K562 (cell line): ENCODE measurements around the gene KRT76. TPM values are rescaled to one million over a fixed set of nuclear protein-coding genes. Genes with fewer than 3 reads are reported as not detected.

Experiments used
- ATAC-seq: fragments of 200-7000 bp; cut with Tn5 transposase; 3 replicates; pipeline ENCODE4 v1.9.1; 2020; ENCODE audit warnings: moderate library complexity
- BruUV-seq: library from RNA; stranded (reverse); fragments of 400-500 nt; replicated peaks from 2 replicates; lab custom pipeline; 2021; lab: Mats Ljungman, UMichigan
- CTCF ChIA-PET: fragments of 300-600 bp; formaldehyde crosslinking; extraction: SDS; loops from one replicate; lab custom pipeline; 2021; ENCODE audit warnings: low intra/inter-chr PET ratio; lab: Yijun Ruan, JAX
- POLR2A ChIA-PET: fragments of 300-600, 350-650 bp; sonication (Branson Sonifier 250); formaldehyde crosslinking; extraction: SDS; loops from one replicate; lab custom pipeline; 2021; ENCODE audit warnings: antibody characterized with exemption, inconsistent platforms; lab: Yijun Ruan, JAX
- DNase-seq, 4 experiments: peaks; one replicate each; pipeline versions ENCODE4 v3.0.0 to v3.0.0-alpha.2; 2011 to 2018; ENCODE audit warnings: low spot score in 3 of 4, mixed read lengths in 3 of 4; ENCODE audit errors: extremely low read depth in 1 of 4
- FAIRE-seq: peaks from 2 replicates; lab custom pipeline; 2011; peaks lifted over from hg19 to GRCh38; lab: Jason Lieb, UNC
- H2AFZ ChIP-seq: 2 replicates; pipeline ENCODE4 v1.6.0; 2011; ENCODE audit warnings: low read depth, low read length, control low read depth, inconsistent platforms
- H3K27ac ChIP-seq: fragments of 200-600 bp; 3 replicates; pipeline ENCODE4 v1.8.0; 2011; ENCODE audit warnings: low read depth, mild to moderate bottlenecking, control low read depth, inconsistent platforms, low read length, moderate library complexity, mixed read lengths; ENCODE audit errors: extremely low read depth
- H3K27me3 ChIP-seq, 2 experiments: fragments of 300-600 bp in 1 of 2; 2 replicates in 1 of 2; 3 replicates in 1 of 2; pipeline versions ENCODE4 v1.6.0 to v1.8.0; 2011; ENCODE audit warnings: inconsistent platforms in 2 of 2, low read length in 2 of 2, mild to moderate bottlenecking in 1 of 2, mixed read lengths in 1 of 2, moderate library complexity in 1 of 2; ENCODE audit not compliant: control insufficient read depth in 2 of 2, insufficient read depth in 2 of 2
- H3K36me3 ChIP-seq: fragments of 300-600 bp; 3 replicates; pipeline ENCODE4 v1.8.0; 2011; ENCODE audit warnings: mild to moderate bottlenecking, low read length, inconsistent platforms; ENCODE audit not compliant: control insufficient read depth, insufficient read depth
- H3K4me1 ChIP-seq, 2 experiments: fragments of 200-600 bp in 1 of 2; replicated peaks in 1 of 2; 2 replicates in 1 of 2; 3 replicates in 1 of 2; pipeline versions ENCODE4 v1.5.1 to v1.8.0; 2011; ENCODE audit warnings: inconsistent platforms in 2 of 2, low read length in 2 of 2, mild to moderate bottlenecking in 1 of 2, mixed read lengths in 1 of 2, moderate library complexity in 1 of 2; ENCODE audit not compliant: control insufficient read depth in 2 of 2, insufficient read depth in 2 of 2
- H3K4me2 ChIP-seq: 2 replicates; pipeline ENCODE4 v1.6.1; 2011; ENCODE audit warnings: low read length, control low read depth, inconsistent platforms, mixed read lengths; ENCODE audit not compliant: insufficient read depth
- H3K4me3 ChIP-seq: fragments of 200-600 bp; sonication (generic), shearing (Covaris generic); 2 replicates; pipeline ENCODE4 v1.5.1; 2016; ENCODE audit warnings: control low read depth, inconsistent platforms
- H3K79me2 ChIP-seq: fragments of 200-600 bp; 3 replicates; pipeline ENCODE4 v1.8.0; 2011; ENCODE audit warnings: low read length, inconsistent platforms; ENCODE audit not compliant: control insufficient read depth, insufficient read depth
- H3K9ac ChIP-seq, 2 experiments: 2 replicates each; pipeline versions ENCODE4 v1.6.0 to v1.6.1; 2011; ENCODE audit warnings: low read depth in 2 of 2, low read length in 2 of 2, control low read depth in 1 of 2, inconsistent platforms in 1 of 2, mild to moderate bottlenecking in 1 of 2, mixed read lengths in 1 of 2; ENCODE audit not compliant: insufficient read depth in 1 of 2
- H3K9me1 ChIP-seq: one replicate; pipeline ENCODE4 v1.6.0; 2011; ENCODE audit warnings: inconsistent platforms, mild to moderate bottlenecking, low read length, moderate library complexity; ENCODE audit not compliant: control insufficient read depth, insufficient read depth
- H3K9me3 ChIP-seq: replicated peaks from 2 replicates; pipeline ENCODE4 v1.5.1; 2011; ENCODE audit warnings: low read depth, low read length, inconsistent platforms; ENCODE audit not compliant: control insufficient read depth, insufficient read depth
- H4K20me1 ChIP-seq: replicated peaks from 2 replicates; pipeline ENCODE4 v1.6.1; 2011; ENCODE audit warnings: low read length, inconsistent platforms, mixed read lengths; ENCODE audit not compliant: control insufficient read depth, insufficient read depth
- ARHGAP35 ChIP-seq: fragments of 450-650 bp; IDR thresholded peaks from 2 replicates; pipeline ENCODE4 v1.6.1; 2018; ENCODE audit not compliant: partially characterized antibody
- EP400 ChIP-seq: fragments of 450-650 bp; IDR thresholded peaks from 2 replicates; pipeline ENCODE4 v1.6.1; 2017; ENCODE audit warnings: antibody characterized with exemption, mild to moderate bottlenecking, moderate library complexity
- JUN ChIP-seq, 2 experiments: sonication (generic) in 1 of 2; formaldehyde crosslinking in 1 of 2; IDR thresholded peaks; 2 replicates each; pipeline versions ENCODE4 v1.6.1 to v1.8.0; 2012 to 2022; ENCODE audit warnings: borderline replicate concordance in 2 of 2, mild to moderate bottlenecking in 2 of 2, improper control_type of control experiment in 1 of 2, low read depth in 1 of 2, low read length in 1 of 2, missing genetic modification reagents in 1 of 2
- MBD2 ChIP-seq: sonication (generic); IDR thresholded peaks from 2 replicates; pipeline ENCODE4 v1.6.1; 2016; ENCODE audit warnings: low read depth, borderline replicate concordance
- SIX5 ChIP-seq, 2 experiments: IDR thresholded peaks; 2 replicates each; pipeline ENCODE4 v1.6.1; 2011; ENCODE audit warnings: low read length in 2 of 2, borderline replicate concordance in 1 of 2, low read depth in 1 of 2, mild to moderate bottlenecking in 1 of 2, moderate library complexity in 1 of 2; ENCODE audit not compliant: insufficient read depth in 1 of 2
- SMAD2 ChIP-seq: fragments of 150-350 bp; IDR thresholded peaks from 2 replicates; pipeline ENCODE4 v1.6.1; 2014; ENCODE audit warnings: low read depth, mild to moderate bottlenecking, low read length
- ZNF253 ChIP-seq: fragments of 250-450 bp; sonication (Bioruptor Pico); conservative IDR thresholded peaks from 2 replicates; pipeline ENCODE4 v1.6.1; 2021; ENCODE audit warnings: mild to moderate bottlenecking
- WGBS: fragments of 100-300 bp; shearing (Covaris generic); methylation state at CpG from one replicate; pipeline ENCODE4 v1.1.6; 2016; ENCODE audit warnings: low coverage, mixed read lengths; ENCODE audit not compliant: insufficient coverage; ENCODE audit errors: missing lambda C conversion rate; 5-methylcytosine and 5-hydroxymethylcytosine counted together
- in situ Hi-C: fragments of 300-500 bp; cut with MboI; formaldehyde crosslinking; loops from 4 replicates; pipeline ENCODE4 v1.15.0; 2018; ENCODE audit warnings: inconsistent platforms, mixed read lengths
- intact Hi-C: fragments of 100-400 bp; cut with micrococcal nuclease; formaldehyde crosslinking; loops from 2 replicates; pipeline ENCODE4 v1.14.2; 2022
- polyA plus RNA-seq, 8 experiments: library from polyadenylated mRNA; depleted of rRNA in 4 of 8; stranded (reverse) in 5 of 8; unstranded in 3 of 8; fragments of >200 nt; fragmentation: Nextera tagmentation in 2 of 8; fragmentation: Illumina TruSeq in 1 of 8; extraction: Ambion mirVana in 2 of 8; extraction: Trizol in 1 of 8; gene quantifications; 2 replicates each; pipeline versions ENCODE4 v1.2.1 to v1.2.3, GENCODE V29; 2011 to 2014; ENCODE audit warnings: inconsistent platforms in 1 of 8, missing spikeins in 1 of 8
- total RNA-seq, 7 experiments: library from RNA; depleted of rRNA in 6 of 7; stranded (reverse); fragments of >200 nt in 6 of 7; fragmentation: Illumina TruSeq in 2 of 7; extraction: Trizol in 2 of 7; gene quantifications; 2 replicates each; pipeline versions ENCODE4 v1.2.1 to v1.2.3, GENCODE V29; 2011 to 2021; ENCODE audit warnings: low replicate concordance in 1 of 7
- TF ChIP-seq, protein P1 (sequence below): fragments of 450-650 bp; IDR thresholded peaks from 2 replicates; pipeline ENCODE4 v1.6.1; 2018; ENCODE audit not compliant: partially characterized antibody

Gene KRT76
- total and polyA plus RNA-seq, 9 of the 15 experiments (the other 6 are each of a cell fraction or from before 2014, with no cell fraction given), result not detected

- no peak for DNase-seq
- ChIA-PET POLR2A (interaction anchor here (0.6 kb wide), 2 partner anchors 48 to 1286 kb away, joined by 3 to 4 read pairs; no protein-coding TSS in a partner anchor), CTCF (no interaction called here)
- Histone ChIP-seq H2AFZ (no peak overlapping the region), H3K27ac (no peak overlapping the region), H3K79me2 (no peaks in the 10 kb centered on the region), H3K36me3 (no peaks in the 10 kb centered on the region), H3K27me3 (peaks cover 19 to 69% of the 10 kb centered on the region in 2 experiments), H3K9me1 (peaks cover 2% of the 10 kb centered on the region), H3K4me3 (no peak overlapping the region), H4K20me1 (no peaks in the 10 kb centered on the region; the same call in 1 of the 2 replicates), H3K9ac (no peak overlapping the region), H3K4me1 (no peaks in the 10 kb centered on the region; a peak in 3 of 5 replicates), H3K4me2 (no peak overlapping the region), H3K9me3 (no peaks in the 10 kb centered on the region)
- in situ Hi-C loops, result no loop called here
- no peak for TF ChIP-seq ARHGAP35
- no TSS peak for BruUV-seq
- WGBS, result 8% methylated on average over 2 of the region's 2 CpGs
- FAIRE-seq, result no peak
- no peak for ATAC-seq
- intact Hi-C loops, result no loop called here
These were observed 40.6 kb upstream of the KRT76 start for GRCh38 chr12:52817699-52818238.

DNA sequence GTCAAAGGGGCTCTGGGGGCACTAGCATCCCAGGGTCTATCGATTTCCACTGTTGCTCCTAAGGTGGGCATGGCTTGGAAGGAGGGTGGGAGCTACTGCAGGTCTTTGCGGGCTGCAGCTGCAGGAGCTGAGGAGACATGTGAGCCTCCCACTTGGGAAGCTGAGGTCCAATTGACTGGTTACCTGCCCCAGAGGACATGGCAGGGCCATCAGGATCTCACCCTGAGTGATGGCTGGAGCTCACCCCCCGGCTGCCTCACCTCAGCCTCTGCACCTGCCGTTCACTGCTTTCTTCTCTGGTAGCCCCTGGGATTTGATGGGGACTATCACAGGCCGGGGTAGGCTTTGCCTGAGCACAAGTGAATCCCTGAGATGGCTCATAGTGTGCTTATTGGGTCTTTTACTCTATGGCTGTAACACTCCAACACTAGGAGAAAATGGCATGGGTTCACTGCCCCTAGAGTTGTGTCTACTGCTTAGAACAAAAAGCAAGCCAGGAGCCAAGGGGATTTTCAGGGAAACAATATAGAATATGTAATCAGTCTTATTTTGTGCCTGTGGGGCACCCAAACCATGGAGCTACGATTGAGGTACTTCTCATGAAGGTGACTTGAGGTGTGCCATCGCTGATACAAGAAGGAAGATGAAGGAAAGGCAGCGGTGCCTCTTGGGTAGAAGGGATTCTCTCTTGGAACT, 40.0 kb upstream of the KRT76 start:
- no TSS peak for BruUV-seq
- H3K9ac ChIP-seq, result no peak overlapping the region
- H3K9me3 ChIP-seq, result no peaks in the 10 kb centered on the region
- peaks cover 20 to 63% of the 10 kb centered on the region in 2 experiments for H3K27me3 ChIP-seq
- no peaks in the 10 kb centered on the region for H3K36me3 ChIP-seq
- H3K27ac ChIP-seq, result no peak overlapping the region
- no peak for FAIRE-seq
- ChIA-PET POLR2A (interaction anchor here (0.6 to 0.7 kb wide), 2 partner anchors 9 to 48 kb away, joined by 3 to 4 read pairs; no protein-coding TSS in a partner anchor), CTCF (no interaction called here)
- no peak overlapping the region for H2AFZ ChIP-seq
- no peak for TF ChIP-seq MBD2
- no peak for TF ChIP-seq SIX5 (IDR thresholded peaks at IDR 0.05; ENCODE audit: borderline replicate concordance in 1 of 2, insufficient read depth in 1 of 2, low read depth in 1 of 2, low read length in 2 of 2)
- TF ChIP-seq, protein P1, sequence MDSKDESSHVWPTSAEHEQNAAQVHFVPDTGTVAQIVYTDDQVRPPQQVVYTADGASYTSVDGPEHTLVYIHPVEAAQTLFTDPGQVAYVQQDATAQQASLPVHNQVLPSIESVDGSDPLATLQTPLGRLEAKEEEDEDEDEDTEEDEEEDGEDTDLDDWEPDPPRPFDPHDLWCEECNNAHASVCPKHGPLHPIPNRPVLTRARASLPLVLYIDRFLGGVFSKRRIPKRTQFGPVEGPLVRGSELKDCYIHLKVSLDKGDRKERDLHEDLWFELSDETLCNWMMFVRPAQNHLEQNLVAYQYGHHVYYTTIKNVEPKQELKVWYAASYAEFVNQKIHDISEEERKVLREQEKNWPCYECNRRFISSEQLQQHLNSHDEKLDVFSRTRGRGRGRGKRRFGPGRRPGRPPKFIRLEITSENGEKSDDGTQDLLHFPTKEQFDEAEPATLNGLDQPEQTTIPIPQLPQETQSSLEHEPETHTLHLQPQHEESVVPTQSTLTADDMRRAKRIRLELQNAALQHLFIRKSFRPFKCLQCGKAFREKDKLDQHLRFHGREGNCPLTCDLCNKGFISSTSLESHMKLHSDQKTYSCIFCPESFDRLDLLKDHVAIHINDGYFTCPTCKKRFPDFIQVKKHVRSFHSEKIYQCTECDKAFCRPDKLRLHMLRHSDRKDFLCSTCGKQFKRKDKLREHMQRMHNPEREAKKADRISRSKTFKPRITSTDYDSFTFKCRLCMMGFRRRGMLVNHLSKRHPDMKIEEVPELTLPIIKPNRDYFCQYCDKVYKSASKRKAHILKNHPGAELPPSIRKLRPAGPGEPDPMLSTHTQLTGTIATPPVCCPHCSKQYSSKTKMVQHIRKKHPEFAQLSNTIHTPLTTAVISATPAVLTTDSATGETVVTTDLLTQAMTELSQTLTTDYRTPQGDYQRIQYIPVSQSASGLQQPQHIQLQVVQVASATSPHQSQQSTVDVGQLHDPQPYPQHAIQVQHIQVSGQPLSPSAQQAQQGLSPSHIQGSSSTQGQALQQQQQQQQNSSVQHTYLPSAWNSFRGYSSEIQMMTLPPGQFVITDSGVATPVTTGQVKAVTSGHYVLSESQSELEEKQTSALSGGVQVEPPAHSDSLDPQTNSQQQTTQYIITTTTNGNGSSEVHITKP, result no peak
- TF ChIP-seq JUN (IDR thresholded peaks at IDR 0.05; ENCODE audit: borderline replicate concordance, low read depth, low read length), result no peak
- no peak for TF ChIP-seq JUN (CRISPR knock-in tag; IDR thresholded peaks at IDR 0.05; ENCODE audit: borderline replicate concordance)
- no peak for TF ChIP-seq EP400
- TF ChIP-seq ZNF253, result no peak
- TF ChIP-seq SMAD2, result no peak
- no peaks in the 10 kb centered on the region for H3K79me2 ChIP-seq
- in situ Hi-C loops (no loop called here), intact Hi-C loops (no loop called here)
- H3K4me3 ChIP-seq, result no peak overlapping the region
- peaks cover 2% of the 10 kb centered on the region for H3K9me1 ChIP-seq
- no peak overlapping the region for H3K4me2 ChIP-seq
- no peaks in the 10 kb centered on the region; a peak in 3 of 5 replicates for H3K4me1 ChIP-seq
- DNase-seq, result no peak
- WGBS, result 6% methylated on average over 8 of the region's 8 CpGs
- H4K20me1 ChIP-seq, result no peaks in the 10 kb centered on the region; the same call in 1 of the 2 replicates
- ATAC-seq, result no peak
